GM19452 (cell line): ENCODE results near the gene GPHB5.
"Not testable (repeated sequence)": the region's sequence is repeated elsewhere in the genome, so short reads cannot be mapped to it uniquely, and the experiment has no call there.

ENCODE experiments used
- ATAC-seq: cut with Tn5 transposase; IDR thresholded peaks from one replicate; pipeline ENCODE4 v1.9.1; 2021; ENCODE audit not compliant: unreplicated experiment

Gene GPHB5

DNA sequence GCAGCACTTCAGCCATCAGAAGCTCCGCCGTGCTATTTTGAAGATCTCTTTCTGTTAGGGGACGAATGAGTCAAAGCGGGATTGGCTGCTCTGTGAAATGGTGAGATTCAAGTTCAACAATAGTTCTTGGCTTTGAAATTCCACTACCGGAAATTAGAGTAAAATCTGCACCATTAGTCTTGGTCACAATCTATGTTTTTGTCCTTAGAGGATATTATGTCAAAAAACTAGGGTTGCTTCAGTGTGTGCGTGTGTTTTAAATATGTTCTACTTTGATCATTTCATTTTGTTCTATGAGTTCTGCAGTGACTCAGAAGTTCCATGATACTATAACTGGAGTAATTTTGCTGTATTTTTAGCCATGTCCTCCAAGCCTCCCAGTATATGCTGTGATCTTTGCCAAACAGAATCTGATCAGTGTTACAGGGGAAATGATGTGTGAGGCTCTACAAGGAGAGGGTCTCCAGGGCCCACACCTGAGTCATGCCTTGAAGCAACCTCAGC lies 22.6 kb downstream of the GPHB5 start:
- no peak for ATAC-seq

DNA sequence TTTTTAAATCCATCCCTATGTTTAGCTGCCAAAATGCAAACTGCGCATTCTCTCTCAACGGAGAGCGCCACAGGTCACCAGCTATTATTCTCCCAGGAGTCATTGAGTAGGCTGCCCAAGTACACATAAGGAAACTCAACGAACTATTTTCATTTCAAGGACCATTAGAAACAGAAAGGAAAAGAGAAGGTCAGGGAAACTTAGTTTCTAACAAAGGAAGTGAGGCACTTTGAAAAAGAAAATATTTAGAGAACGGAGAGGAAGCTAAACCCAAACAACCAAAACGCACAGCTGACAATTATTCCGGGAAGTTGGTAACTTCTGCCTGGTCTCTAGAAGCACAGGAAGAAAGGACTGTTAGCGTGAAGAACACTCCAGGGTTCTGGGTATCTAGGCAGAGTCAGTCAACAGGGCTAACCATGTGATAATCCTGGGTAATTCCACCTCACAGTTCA lies 23.5 kb downstream of the GPHB5 start:
- no peak for ATAC-seq

DNA sequence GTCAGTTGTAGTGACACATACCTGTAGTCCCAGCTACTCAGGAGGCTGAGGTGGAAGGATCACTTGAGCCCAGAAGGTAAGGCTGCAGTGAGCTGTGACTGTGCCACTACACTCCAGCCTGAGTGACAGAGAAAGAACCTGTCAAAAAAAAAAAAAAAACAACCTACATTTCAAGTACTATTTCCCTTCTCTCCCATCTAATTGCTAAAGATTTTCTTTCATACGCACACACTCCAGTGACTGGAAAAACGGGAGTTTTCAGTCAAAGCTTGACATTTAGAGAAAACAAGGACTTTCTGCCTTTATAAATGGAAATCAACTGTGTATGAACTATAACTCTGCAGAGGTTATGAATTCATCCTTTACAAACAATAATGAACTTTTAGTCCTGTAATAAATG lies 25.9 kb downstream of the GPHB5 start:
- ATAC-seq: no peak

DNA sequence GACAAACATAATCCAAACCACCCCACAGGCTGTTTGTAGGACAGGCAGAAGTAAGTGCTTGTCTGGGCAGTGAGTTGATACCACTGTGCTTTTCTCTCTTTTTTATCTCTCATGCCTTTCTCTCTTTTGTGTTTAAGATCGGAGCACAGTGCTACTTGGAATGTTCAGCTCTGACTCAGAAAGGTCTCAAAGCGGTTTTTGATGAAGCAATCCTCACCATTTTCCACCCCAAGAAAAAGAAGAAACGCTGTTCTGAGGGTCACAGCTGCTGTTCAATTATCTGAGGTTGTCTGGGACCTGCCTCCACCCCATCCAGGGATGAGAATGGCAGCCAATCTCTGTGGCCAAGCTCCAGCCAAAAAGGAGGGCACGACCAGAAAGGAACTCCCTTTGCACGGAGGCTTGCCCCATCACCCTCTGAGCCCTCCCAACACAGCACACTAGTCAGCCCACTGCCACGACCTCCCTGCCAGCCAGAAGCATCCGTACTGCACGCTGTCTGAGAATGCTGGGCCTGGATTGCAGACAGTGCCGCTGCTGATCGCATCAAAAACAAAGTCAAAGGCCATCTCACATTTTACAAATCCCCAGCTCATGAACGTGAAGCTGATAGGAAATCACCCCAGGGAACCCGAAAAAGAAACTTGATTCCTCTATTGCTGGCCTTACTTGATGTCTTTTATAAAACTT lies 27.8 kb downstream of the GPHB5 start:
- ATAC-seq: no peak

DNA sequence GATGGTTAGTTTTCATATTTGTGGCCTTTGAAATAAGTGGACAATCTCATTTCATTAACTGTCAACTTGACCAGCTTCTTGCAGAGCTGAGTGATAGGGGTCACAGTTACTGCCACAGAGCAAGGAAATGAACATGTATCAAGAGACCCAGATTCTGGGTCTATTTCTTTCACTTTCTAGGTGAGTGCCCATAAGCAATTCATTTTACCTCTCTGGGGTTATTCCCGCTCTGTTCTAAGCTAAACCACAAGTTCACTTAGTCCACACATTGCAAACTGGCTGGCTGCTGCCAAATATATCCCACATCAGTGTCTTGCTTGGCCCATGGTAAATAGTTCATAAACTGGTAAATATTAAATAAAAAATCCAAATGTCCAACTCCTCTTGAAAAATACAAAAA lies 29.9 kb downstream of the GPHB5 start:
- ATAC-seq: no peak

DNA sequence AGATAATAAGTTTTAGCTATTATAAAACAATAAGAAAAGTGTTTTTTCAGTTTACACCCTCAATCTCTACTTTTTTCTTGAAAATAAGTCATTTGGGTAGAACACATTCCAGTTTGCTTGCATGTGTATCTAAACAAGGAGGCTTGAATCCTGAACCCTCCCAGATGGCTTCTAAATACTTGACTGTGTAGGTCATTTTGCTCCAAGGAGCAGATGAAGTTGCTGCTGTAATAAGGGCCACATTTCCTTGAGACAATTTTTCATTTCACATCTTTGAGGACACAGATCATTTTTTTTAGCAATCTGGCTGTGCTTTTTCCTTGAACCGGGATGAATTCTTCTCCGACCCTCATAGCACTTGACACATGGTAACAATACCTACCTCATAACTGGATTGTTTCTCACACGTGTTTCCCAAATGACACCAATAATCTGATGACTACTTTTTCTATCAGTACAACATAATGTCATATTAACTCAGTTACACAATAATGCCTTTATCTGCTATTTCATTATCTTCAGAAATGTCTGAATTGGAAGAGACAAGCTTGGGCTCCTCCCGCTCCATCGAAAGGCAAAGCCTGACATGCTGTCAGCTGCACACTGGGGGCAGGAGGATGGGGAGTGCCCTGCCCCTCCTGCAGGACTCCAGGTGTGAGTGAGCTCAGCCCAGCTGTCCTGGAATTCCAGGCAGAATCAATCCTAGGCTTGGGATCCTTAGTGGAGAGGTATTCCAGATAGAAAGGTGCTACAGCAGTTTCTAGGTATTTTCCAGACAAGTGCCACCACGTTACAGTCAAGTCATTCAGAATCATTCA lies 30.9 kb downstream of the GPHB5 start:
- ATAC-seq: no peak

DNA sequence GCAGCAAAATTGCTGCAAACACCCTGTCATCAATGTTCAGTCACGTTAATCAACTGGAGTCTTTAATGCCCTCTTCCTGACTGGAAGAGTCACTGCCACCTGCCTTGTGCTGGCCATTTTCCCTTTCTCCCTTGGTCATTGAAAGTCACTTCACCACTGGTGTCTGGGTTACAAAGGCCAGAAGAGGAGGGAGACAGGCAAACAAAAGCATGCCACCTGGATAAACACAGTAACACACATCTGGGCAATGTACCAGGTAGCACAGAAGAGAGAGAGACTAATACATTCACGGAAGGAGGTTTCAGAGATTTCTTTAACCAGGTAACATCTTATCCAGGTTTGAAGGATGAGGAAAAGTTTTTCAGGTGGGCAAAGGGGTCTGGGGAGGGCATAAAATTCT lies 32.7 kb downstream of the GPHB5 start:
- no peak for ATAC-seq

DNA sequence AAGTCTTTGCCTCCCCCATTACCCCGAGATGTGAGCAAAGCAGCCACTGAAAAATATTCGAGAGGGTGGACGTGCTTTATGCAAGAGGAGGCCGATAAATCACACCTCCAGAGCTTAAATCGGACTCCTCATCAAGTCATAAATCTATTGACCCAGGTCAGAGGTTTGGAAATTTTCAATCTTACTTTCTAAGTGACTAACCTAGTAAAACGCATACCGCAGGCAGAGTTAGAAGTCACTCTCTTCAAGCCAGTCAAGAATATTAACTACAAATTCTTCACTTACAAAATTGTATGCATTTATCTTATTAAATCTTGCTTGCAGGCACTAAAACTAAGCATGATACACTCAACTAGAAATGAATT lies 34.9 kb downstream of the GPHB5 start:
- no peak for ATAC-seq

DNA sequence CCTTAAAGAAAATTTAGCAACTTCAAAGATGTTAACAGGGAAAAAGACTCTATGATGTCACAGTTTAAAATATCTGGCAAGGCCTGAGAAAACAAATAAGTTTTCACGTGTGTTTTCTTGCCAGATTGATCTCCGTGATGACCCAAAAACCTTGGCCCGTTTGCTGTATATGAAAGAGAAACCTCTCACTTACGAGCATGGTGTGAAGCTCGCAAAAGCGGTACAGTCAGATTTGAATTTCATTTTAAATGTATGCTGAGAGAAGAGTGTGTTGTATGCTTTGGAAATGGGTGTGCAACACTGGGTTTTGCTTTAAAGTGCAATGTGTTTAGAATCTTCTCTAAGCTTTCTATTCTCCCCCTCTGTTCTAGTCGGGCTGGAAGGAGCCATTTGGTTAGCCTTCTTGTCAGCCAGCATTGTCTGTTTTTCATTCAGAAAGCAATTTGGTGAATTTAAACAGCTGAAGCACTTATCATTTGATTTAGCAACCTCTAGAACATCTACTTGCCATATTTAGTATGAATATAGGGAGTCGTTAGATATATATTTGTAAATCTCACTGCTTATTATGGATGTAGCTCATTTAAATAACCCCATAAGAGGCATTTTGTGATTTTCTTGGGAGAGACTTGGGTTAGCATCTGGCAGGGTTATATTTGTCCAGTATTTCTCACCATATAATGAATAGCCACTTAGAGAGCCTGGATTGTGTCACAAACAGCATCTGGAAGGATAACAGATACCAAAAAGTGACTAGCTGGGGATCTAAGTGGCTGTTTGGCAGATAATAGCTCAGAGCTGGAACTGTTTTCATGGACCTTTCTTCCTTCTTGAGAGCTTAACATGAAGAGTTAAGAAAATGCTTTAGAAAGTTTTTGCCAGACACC lies 35.5 kb downstream of the GPHB5 start:
- ATAC-seq: no peak

DNA sequence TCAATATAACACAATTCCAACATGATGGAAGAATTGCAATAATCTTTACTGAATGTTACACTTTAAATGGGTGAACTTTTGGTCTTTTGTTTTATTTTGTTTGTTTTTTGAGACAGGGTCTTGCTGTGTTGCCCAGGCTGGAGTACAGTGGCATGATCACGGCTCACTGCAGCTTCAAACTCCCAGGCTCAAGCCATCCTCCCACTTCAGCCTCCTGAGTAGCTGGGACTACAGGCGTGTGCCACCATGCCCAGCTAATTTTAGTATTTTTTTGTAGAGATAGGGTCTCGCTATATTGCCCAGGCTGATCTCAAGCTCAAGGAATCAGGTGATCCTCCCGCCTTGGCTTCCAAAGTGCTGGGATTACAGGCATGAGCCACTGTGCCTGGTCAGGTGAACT lies 38.8 kb downstream of the GPHB5 start:
- ATAC-seq: not testable (repeated sequence)

DNA sequence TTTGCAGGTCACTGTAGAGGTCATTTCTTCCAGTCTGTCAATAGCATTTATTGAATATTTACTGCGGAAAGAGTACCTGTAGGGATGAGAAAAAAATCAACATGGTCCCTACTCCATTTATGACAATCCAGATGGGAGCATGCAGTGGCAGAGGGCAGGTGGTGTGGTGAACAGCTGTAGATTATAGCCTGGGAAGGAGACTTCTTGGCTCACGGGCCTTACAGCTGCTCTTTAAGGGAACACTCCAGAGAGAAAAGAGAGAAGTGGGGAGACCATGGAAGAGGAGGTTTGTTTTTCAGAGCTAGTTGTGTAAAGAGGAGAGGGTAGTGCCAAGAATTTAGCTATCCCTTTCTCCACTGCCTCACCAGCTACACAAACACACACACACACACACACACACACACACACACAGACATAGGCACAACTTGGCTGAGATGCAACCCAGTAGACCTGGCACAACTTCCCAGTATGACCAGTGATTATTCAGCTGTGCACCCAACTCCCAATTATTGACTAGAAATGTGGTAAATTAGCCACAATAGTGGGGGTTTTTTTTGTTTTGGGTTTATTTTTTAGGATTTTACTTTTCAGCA lies 41.0 kb downstream of the GPHB5 start:
- no peak for ATAC-seq

DNA sequence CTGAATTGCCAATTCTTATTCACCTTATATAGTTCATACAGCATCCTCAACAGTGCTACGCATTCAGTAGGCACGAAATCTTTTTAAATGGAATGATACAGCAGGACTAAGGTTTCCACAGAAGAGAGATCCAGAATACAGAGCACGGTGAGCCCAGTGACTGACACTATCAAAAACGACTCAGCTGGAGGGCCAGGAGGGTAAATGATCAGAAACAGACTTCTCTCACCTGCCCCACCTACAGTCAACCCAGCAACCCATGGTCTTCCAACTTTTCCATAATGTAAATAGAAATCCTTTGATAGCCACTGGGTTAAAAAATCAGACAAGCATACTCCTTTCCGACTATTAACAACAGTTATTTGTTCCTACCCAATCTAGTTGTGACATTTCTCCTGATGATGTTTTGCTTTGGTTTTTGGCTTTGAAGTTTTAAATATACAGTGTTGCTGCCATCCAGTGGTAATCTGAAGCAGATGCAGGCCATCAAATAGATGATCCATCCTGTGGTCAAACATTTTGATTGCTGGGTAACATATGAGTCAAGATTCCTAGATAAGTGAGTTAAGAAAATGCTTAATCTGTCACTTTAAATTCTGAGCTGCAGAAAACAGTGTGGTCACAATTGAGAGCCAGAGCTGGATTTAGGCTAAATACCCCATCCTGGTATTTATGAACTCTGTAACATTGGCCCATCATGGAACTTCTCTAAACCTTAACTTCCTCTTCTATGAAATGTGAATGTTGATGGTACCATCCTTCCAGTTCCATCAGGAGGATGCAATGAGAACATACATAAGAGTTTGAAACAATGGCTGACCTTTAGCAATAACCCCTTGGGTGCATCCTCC lies 42.0 kb downstream of the GPHB5 start:
- ATAC-seq: peak; percentile 78

DNA sequence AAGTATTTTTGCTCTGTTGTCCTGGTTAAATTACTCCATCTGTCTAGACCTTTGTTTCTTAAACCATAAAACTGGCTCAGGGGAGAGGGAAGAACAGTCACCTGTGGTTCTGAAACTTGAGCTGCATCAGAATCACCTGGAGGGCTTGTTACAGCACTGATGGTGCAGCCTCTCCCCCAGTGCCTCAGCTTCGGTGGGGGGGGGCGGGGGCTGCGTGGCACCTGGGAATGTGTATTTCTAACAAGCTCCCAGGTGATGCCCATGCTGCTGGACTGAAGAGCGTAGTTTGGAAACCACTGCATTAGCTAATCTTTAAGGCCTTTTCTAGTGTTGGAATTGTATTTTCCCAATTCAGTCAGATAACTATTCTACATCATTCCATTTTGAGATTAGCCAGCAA lies 42.7 kb downstream of the GPHB5 start:
- no peak for ATAC-seq

DNA sequence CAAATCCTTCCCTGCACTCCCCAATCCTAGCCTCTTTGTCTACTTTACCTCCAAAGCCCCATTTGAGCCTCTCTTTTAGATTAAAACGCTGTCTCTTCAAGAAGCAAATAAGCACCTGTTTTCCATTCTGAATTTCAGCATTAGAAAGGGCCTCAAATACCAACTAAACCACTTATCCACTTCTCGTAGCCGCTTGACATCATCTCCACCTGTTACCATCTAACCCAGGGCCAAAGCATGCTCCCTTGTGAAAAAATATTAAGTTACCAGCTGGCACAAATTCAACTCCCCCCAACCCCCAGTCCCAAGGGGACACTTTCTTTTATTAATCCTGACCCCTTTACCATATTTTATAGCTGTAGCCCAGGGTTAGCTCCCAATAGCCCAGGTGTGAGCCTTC lies 43.1 kb downstream of the GPHB5 start:
- no peak for ATAC-seq

DNA sequence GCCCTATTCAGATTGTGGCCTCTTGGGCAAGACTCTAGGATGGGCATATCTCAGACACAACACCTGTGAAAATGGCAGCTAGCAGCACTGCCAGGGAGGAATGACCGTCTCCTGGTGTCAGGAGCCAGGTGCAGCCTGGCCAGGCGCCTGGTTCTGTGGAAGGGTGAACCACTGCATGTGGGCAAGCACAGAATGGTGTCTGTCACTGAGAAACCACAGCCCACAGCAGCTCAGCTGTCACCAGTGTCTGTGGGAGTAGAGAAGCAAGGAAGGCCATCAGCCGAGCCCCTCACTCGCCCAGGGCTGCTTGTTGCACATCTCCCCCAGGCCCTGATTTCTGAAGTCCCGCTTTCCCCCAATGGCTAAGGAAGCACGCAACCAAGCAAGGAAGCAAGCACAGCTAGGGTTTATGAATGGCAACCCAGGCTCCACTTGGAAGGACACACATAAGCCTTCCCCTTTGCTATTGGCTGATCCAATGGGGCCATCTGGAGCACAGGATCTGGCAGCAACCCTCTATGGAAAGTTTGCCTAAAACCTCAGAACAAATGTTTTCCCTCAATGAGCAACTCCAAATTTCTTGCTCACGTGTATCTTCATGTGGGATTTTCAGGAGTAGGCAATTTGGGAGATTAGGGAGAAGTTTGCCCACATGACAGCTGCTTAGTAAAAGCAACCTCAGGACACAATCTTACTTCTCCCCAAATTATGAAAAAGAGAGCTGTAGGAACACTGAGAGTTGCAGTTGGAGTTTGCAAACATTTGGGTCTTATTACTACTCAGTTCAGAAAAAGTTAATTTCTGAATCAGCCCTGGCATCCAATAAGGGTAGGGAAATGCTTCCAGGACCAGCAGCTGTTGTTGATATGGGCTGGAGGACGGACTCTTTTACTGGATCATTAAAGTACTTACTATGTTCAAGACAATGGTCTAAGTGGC lies 44.7 kb downstream of the GPHB5 start:
- no peak for ATAC-seq

DNA sequence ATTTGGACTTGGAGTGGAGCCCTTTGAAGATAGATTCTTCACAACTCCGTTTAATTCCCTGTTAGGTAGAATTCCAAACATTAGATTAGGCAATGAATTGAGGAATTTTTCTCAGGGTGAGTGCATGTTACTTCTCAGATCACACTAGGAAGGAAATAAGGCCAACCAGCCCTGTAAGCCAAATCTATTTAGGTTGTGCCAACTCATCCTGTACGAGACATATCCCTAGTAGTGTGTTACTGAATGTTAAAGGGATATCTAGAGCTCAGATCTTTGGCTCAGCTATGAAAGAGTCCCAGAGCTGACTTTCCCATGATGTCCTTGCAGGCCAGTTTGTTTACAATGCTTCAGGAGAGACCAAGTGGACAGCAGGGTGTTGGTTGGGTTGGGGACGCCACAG lies 45.6 kb downstream of the GPHB5 start:
- no peak for ATAC-seq

DNA sequence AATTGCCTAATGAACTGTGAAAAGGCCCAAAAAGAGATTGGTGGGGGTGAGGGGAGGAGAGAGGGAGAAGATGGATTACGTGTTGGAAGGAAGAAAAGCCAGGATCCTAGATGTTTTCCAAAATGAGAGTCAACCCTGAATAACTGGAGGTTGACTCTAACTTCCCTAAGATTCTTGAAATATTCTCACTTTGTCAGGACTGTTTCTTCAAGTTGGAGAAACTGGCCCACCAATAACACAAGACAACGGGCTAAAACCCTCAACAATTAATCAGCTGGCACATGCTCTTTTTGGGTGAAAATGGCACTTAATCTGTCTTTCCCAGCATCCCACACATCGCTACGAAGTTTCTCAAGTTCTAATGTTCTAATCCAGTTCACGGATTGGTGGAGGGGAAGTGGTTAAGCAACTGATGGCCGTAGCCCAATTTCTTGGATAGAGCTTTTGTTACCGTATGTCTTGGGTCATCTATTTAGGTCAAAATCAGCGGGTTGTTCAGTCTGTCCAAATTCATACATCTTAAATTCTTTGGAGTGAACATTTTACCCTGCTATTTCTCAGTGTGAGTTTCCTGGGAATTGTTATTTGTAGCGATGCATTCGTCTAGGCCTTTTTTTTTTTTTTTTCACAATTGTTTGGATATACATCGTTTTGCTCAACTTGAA lies 49.0 kb downstream of the GPHB5 start:
- no peak for ATAC-seq

DNA sequence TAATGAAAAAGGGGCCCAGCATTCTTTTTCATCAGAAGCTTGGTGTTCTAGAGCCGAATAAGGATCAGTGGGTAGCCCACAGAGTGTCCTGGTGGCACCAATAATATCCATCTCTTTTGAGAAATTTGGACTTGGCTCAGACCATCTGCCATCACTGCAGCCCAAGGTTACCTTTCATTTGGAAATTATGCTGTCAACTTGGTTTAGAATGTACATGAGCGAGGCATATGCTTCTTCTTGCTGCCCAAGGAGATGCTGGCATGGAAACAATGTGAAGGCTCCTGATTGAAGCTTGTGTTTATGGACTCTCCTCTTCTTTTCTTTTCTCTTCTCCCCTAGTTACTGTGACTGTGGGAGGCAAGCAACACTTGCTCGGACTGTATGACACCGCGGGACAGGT lies 50.0 kb downstream of the GPHB5 start:
- no peak for ATAC-seq

DNA sequence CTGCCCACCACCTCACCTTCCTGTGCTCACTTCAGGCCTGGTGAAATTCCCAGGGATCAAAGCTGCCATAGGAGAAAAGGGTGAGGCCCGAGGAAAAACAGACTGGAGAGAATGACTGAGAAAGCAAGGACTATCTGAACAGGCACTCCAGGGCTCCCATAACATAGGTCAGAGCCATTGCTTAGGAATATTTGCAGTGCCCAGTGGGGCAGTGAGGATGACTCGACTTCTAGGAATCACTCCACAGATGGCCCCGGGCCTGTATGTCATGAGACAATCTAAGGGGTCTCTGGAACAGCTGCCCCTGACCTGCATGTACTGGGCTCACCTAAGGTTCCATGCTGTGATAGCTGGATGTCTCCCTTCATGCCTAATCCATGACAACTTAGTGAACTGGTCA lies 51.6 kb downstream of the GPHB5 start:
- no peak for ATAC-seq
